ENCODE results near the gene CTNND1.

DNA sequence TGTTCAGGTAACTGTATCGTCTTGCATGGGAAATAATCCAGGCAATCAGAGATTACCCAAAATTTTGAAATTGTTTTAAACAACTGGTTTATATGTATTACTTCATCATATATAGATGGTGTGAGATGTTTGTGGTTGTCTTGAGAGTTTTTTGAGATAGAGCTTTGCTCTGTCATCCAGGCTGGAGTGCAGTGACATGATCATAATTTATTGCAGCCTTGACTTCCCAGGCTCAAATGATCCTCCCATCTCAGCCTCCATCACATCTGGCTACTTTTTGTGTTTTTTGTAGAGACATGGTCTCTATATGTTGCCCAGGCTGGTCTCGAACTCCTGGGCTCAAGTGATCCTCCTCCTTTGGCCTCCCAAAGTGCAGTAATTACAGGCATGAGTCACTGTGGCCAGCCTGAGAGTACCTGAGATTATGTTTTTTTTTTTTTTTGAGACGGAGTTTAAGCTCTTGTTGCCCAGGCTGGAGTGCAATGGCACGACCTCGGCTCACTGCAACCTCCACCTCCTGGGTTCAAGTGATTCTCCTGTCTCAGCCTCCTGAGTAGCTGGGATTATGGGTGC is 11.5 kb downstream of the CTNND1 start:
- TF ChIP-seq, protein P1, sequence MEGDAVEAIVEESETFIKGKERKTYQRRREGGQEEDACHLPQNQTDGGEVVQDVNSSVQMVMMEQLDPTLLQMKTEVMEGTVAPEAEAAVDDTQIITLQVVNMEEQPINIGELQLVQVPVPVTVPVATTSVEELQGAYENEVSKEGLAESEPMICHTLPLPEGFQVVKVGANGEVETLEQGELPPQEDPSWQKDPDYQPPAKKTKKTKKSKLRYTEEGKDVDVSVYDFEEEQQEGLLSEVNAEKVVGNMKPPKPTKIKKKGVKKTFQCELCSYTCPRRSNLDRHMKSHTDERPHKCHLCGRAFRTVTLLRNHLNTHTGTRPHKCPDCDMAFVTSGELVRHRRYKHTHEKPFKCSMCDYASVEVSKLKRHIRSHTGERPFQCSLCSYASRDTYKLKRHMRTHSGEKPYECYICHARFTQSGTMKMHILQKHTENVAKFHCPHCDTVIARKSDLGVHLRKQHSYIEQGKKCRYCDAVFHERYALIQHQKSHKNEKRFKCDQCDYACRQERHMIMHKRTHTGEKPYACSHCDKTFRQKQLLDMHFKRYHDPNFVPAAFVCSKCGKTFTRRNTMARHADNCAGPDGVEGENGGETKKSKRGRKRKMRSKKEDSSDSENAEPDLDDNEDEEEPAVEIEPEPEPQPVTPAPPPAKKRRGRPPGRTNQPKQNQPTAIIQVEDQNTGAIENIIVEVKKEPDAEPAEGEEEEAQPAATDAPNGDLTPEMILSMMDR (IDR thresholded peaks at IDR 0.05): no peak
- TF ChIP-seq EZH2phosphoT487 (IDR thresholded peaks at IDR 0.05): no peak
